HEK293 (cell line): ENCODE data around the gene CLTB.

Source experiments
- CTCF ChIA-PET: fragments of 350-600 bp; formaldehyde crosslinking; extraction: SDS; loops from one replicate; lab custom pipeline; 2021; ENCODE audit warnings: antibody characterized with exemption; lab: Yijun Ruan, JAX
- POLR2A ChIA-PET: fragments of 300-600 bp; formaldehyde crosslinking; extraction: SDS; loops from one replicate; lab custom pipeline; 2020; ENCODE audit warnings: antibody characterized with exemption, inconsistent platforms; lab: Yijun Ruan, JAX
- H3K27ac ChIP-seq: fragments of 200-500 bp; sonication (Bioruptor generic); 2 replicates; pipeline ENCODE4 v1.5.1; 2014; ENCODE audit warnings: low read depth, low read length, control low read depth, inconsistent platforms; ENCODE audit errors: extremely low read depth
- H3K36me3 ChIP-seq, 2 experiments: fragments of 200-500 bp in 1 of 2; sonication (Bioruptor generic) in 1 of 2; 1 replicate in 1 of 2; 2 replicates in 1 of 2; pipeline ENCODE4 v1.5.1; 2014 to 2017; ENCODE audit warnings: inconsistent platforms in 2 of 2, low read length in 2 of 2; ENCODE audit not compliant: control insufficient read depth in 2 of 2, insufficient read depth in 1 of 2
- H3K4me1 ChIP-seq: fragments of 200-500 bp; sonication (Bioruptor generic); 2 replicates; pipeline ENCODE4 v1.5.1; 2014; ENCODE audit warnings: mild to moderate bottlenecking, low read length, inconsistent platforms; ENCODE audit not compliant: control insufficient read depth, insufficient read depth
- H3K4me3 ChIP-seq: 2 replicates; pipeline ENCODE4 v1.5.1; 2011; ENCODE audit warnings: low read depth, mild to moderate bottlenecking, control low read depth, low read length, moderate library complexity
- H3K9me3 ChIP-seq: fragments of 200-500 bp; sonication (Bioruptor generic); 2 replicates; pipeline ENCODE4 v1.5.1; 2014; ENCODE audit warnings: low read depth, low read length, inconsistent platforms; ENCODE audit not compliant: control insufficient read depth, insufficient read depth
- AEBP2 ChIP-seq: fragments of 450-650 bp; formaldehyde crosslinking; IDR thresholded peaks from 2 replicates; pipeline ENCODE4 v1.5.1; 2016; ENCODE audit warnings: missing biosample characterization, missing genetic modification characterization, borderline replicate concordance
- EGR2 ChIP-seq: fragments of 450-650 bp; formaldehyde crosslinking; IDR thresholded peaks from 2 replicates; pipeline ENCODE4 v1.5.1; 2016; ENCODE audit warnings: low read depth, missing biosample characterization, missing genetic modification characterization
- SETDB1 ChIP-seq: IDR thresholded peaks from one replicate; pipeline ENCODE4 v1.6.1; 2017; ENCODE audit warnings: mild to moderate bottlenecking, low read length, moderate library complexity, mixed read lengths; ENCODE audit not compliant: insufficient read length
- SP7 ChIP-seq: fragments of 450-650 bp; formaldehyde crosslinking; IDR thresholded peaks from 2 replicates; pipeline ENCODE4 v1.5.1; 2016; ENCODE audit warnings: missing biosample characterization, missing genetic modification characterization
- ZBTB17 ChIP-seq: fragments of 450-650 bp; formaldehyde crosslinking; IDR thresholded peaks from 2 replicates; pipeline ENCODE4 v1.5.1; 2016; ENCODE audit warnings: missing biosample characterization, missing genetic modification characterization
- ZNF16 ChIP-seq: fragments of 450-650 bp; formaldehyde crosslinking; IDR thresholded peaks from 2 replicates; pipeline ENCODE4 v1.5.1; 2016; ENCODE audit warnings: low read depth, missing biosample characterization, missing genetic modification characterization
- ZNF174 ChIP-seq: fragments of 450-650 bp; formaldehyde crosslinking; IDR thresholded peaks from 2 replicates; pipeline ENCODE4 v1.5.0; 2017; ENCODE audit warnings: missing biosample characterization, mild to moderate bottlenecking, missing genetic modification characterization
- ZNF18 ChIP-seq: fragments of 450-650 bp; formaldehyde crosslinking; IDR thresholded peaks from 2 replicates; pipeline ENCODE4 v1.5.1; 2016; ENCODE audit warnings: missing biosample characterization, missing genetic modification characterization
- ZNF202 ChIP-seq: fragments of 450-650 bp; formaldehyde crosslinking; IDR thresholded peaks from 2 replicates; pipeline ENCODE4 v1.5.1; 2016; ENCODE audit warnings: missing biosample characterization, missing genetic modification characterization, borderline replicate concordance
- ZNF248 ChIP-seq: fragments of 450-650 bp; formaldehyde crosslinking; IDR thresholded peaks from 2 replicates; pipeline ENCODE4 v1.5.1; 2017; ENCODE audit warnings: missing biosample characterization, missing genetic modification characterization
- ZNF266 ChIP-seq: fragments of 450-650 bp; formaldehyde crosslinking; IDR thresholded peaks from 2 replicates; pipeline ENCODE4 v1.5.1; 2016; ENCODE audit warnings: missing biosample characterization, missing genetic modification characterization, low read depth
- ZNF366 ChIP-seq: fragments of 450-650 bp; formaldehyde crosslinking; conservative IDR thresholded peaks from 2 replicates; pipeline ENCODE4 v1.5.1; 2016; ENCODE audit warnings: missing biosample characterization, missing genetic modification characterization
- ZNF394 ChIP-seq: fragments of 450-650 bp; formaldehyde crosslinking; IDR thresholded peaks from 2 replicates; pipeline ENCODE4 v1.5.1; 2016; ENCODE audit warnings: missing biosample characterization, missing genetic modification characterization, mild to moderate bottlenecking, moderate library complexity, borderline replicate concordance
- ZNF433 ChIP-seq: fragments of 450-650 bp; formaldehyde crosslinking; IDR thresholded peaks from 2 replicates; pipeline ENCODE4 v1.5.1; 2016; ENCODE audit warnings: missing biosample characterization, missing genetic modification characterization, low read depth
- ZNF501 ChIP-seq: fragments of 450-650 bp; formaldehyde crosslinking; IDR thresholded peaks from 2 replicates; pipeline ENCODE4 v1.5.1; 2016; ENCODE audit warnings: missing biosample characterization, missing genetic modification characterization
- ZNF549 ChIP-seq: fragments of 450-650 bp; IDR thresholded peaks from 2 replicates; pipeline ENCODE4 v1.5.1; 2018; ENCODE audit warnings: missing biosample characterization, missing genetic modification characterization, mild to moderate bottlenecking, inconsistent platforms, moderate library complexity
- ZNF654 ChIP-seq: fragments of 450-650 bp; formaldehyde crosslinking; IDR thresholded peaks from 2 replicates; pipeline ENCODE4 v1.5.1; 2016; ENCODE audit warnings: low read depth, missing biosample characterization, missing genetic modification characterization
- ZNF670 ChIP-seq: fragments of 450-650 bp; formaldehyde crosslinking; IDR thresholded peaks from 2 replicates; pipeline ENCODE4 v1.5.1; 2016; ENCODE audit warnings: missing biosample characterization, missing genetic modification characterization, low read depth
- ZNF785 ChIP-seq: fragments of 450-650 bp; formaldehyde crosslinking; IDR thresholded peaks from 2 replicates; pipeline ENCODE4 v1.5.1; 2016; ENCODE audit warnings: missing biosample characterization, missing genetic modification characterization
- TF ChIP-seq, protein P1 (sequence below): fragments of 450-650 bp; formaldehyde crosslinking; IDR thresholded peaks from 2 replicates; pipeline ENCODE4 v1.5.1; 2017; ENCODE audit warnings: missing biosample characterization, missing genetic modification characterization
- TF ChIP-seq, protein P2 (sequence below): fragments of 450-650 bp; formaldehyde crosslinking; IDR thresholded peaks from 2 replicates; pipeline ENCODE4 v1.5.1; 2016; ENCODE audit warnings: missing biosample characterization, missing genetic modification characterization
- TF ChIP-seq, protein P3 (sequence below): fragments of 450-650 bp; formaldehyde crosslinking; IDR thresholded peaks from 2 replicates; pipeline ENCODE4 v1.5.1; 2016; ENCODE audit warnings: missing biosample characterization, missing genetic modification characterization, low read depth
- TF ChIP-seq, protein P4 (sequence below): fragments of 450-650 bp; IDR thresholded peaks from 2 replicates; pipeline ENCODE4 v1.5.1; 2018; ENCODE audit warnings: missing biosample characterization, mild to moderate bottlenecking, missing genetic modification characterization

Gene CLTB

DNA sequence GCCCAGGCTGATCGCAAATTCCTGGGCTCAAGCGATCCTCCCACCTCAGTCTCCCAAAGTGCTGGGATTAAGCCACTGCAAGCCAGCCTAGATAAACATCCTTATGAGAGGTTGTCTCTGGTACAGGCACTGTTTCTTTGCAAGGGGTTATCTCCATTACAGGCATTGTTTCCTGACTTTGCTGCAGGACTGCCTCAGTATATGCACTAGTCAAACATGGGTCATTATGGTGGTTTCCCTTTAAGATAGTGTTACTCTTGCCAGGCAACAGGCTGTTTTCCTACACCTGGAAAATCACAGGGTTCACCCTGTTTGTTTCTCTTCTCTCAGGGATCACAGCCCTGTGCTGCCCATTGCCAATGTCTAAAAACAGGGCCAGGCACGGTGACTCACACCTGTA, 7.8 kb upstream of the CLTB start:
- H3K9me3 ChIP-seq = no peaks in the 10 kb centered on the region
- ChIA-PET POLR2A (no interaction called here), CTCF (interaction anchor here (0.5 to 1.4 kb wide), 2 partner anchors 14 to 37 kb away, joined by 3 read pairs; no protein-coding TSS in a partner anchor)
- H3K27ac ChIP-seq = no peak overlapping the region
- H3K4me1 ChIP-seq = no peaks in the 10 kb centered on the region
- no peak for TF ChIP-seq ZNF549 (tag by site-specific recombination)
- H3K4me3 ChIP-seq = no peak overlapping the region
- no peaks in the 10 kb centered on the region for H3K36me3 ChIP-seq

DNA sequence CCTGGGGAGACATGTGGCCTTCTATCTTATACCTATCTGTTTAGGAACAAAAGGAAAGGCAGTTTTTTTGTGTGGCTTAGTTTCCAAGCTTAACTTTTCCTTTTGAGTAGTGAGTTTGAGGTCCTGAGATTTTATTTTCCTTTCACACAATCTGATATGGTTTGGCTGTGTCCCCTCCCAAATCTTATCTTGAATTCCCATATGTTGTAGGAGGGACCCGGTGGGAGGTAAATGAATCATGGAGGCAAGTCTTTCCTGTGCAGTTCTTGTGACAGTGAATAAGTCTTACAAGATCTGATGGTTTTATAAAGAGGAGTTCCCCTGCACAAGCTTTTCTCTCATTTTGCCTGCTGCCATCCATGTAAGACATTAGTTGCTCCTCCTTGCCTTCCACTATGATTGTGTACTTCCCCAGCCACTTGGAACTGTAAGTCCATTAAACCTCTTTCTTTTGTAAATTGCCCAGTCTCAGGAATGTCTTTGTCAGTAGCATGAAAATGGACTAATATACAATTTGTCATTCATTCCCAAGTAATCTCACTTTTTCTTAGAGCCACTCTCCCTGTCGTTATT, 4.7 kb upstream of the CLTB start:
- POLR2A ChIA-PET = no interaction called here
- no peak for TF ChIP-seq ZBTB17 (tag by site-specific recombination)
- TF ChIP-seq ZNF670 = no peak
- TF ChIP-seq SETDB1 = peak; percentile 68
- no peak for TF ChIP-seq ZNF654 (tag by site-specific recombination)
- no peak for TF ChIP-seq SP7
- TF ChIP-seq EGR2 (tag by site-specific recombination) = peak; percentile 19; the same call in 1 of the 2 replicates
- TF ChIP-seq, protein P1, sequence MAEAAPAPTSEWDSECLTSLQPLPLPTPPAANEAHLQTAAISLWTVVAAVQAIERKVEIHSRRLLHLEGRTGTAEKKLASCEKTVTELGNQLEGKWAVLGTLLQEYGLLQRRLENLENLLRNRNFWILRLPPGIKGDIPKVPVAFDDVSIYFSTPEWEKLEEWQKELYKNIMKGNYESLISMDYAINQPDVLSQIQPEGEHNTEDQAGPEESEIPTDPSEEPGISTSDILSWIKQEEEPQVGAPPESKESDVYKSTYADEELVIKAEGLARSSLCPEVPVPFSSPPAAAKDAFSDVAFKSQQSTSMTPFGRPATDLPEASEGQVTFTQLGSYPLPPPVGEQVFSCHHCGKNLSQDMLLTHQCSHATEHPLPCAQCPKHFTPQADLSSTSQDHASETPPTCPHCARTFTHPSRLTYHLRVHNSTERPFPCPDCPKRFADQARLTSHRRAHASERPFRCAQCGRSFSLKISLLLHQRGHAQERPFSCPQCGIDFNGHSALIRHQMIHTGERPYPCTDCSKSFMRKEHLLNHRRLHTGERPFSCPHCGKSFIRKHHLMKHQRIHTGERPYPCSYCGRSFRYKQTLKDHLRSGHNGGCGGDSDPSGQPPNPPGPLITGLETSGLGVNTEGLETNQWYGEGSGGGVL = no peak
- no peak for TF ChIP-seq ZNF394
- TF ChIP-seq ZNF16 (tag by site-specific recombination) = no peak
- no peak for TF ChIP-seq ZNF18 (tag by site-specific recombination)
- no peaks in the 10 kb centered on the region for H3K9me3 ChIP-seq
- H3K36me3 ChIP-seq = no peaks in the 10 kb centered on the region
- no peaks in the 10 kb centered on the region for H3K4me1 ChIP-seq
- CTCF ChIA-PET = interaction anchor here (1.2 to 1.3 kb wide), 2 partner anchors 10 to 27 kb away, joined by 3 read pairs; no protein-coding TSS in a partner anchor
- H3K4me3 ChIP-seq = no peak overlapping the region
- no peak overlapping the region for H3K27ac ChIP-seq

DNA sequence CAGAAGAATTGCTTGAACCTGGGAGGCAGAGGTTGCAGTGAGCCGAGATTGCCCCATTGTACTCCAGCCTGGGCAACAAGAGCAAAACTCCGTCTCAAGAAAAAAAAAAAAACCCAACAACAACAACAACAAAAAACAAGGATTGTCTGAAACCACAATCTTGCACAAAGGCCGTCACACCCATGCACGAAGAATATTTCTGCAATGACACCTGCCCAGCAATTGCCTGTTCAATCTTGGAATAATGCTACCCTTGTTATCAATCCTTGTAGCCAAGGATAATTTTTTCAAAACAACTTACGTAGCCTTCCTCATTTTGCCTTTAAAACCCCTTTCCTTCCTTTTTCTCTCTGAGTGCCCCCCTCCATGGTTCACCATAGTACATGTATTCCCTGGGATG, 3.7 kb upstream of the CLTB start:
- no peaks in the 10 kb centered on the region for H3K9me3 ChIP-seq
- POLR2A ChIA-PET = no interaction called here
- CTCF ChIA-PET = interaction anchor here (1.2 to 1.3 kb wide), 2 partner anchors 11 to 28 kb away, joined by 3 read pairs; no protein-coding TSS in a partner anchor
- H3K4me3 ChIP-seq = no peak overlapping the region
- H3K36me3 ChIP-seq = no peaks in the 10 kb centered on the region
- no peak overlapping the region for H3K27ac ChIP-seq
- no peaks in the 10 kb centered on the region for H3K4me1 ChIP-seq
- TF ChIP-seq ZNF248 (tag by site-specific recombination) (no peak), AEBP2 (tag by site-specific recombination) (no peak), ZNF202 (tag by site-specific recombination) (no peak), ZNF785 (tag by site-specific recombination) (no peak), ZNF501 (tag by site-specific recombination) (no peak), ZNF433 (tag by site-specific recombination) (no peak), ZNF366 (tag by site-specific recombination) (no peak), ZNF174 (tag by site-specific recombination) (no peak), ZNF266 (tag by site-specific recombination) (no peak)
- TF ChIP-seq, protein P2, sequence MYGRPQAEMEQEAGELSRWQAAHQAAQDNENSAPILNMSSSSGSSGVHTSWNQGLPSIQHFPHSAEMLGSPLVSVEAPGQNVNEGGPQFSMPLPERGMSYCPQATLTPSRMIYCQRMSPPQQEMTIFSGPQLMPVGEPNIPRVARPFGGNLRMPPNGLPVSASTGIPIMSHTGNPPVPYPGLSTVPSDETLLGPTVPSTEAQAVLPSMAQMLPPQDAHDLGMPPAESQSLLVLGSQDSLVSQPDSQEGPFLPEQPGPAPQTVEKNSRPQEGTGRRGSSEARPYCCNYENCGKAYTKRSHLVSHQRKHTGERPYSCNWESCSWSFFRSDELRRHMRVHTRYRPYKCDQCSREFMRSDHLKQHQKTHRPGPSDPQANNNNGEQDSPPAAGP (tag by site-specific recombination) = no peak
- TF ChIP-seq, protein P3, sequence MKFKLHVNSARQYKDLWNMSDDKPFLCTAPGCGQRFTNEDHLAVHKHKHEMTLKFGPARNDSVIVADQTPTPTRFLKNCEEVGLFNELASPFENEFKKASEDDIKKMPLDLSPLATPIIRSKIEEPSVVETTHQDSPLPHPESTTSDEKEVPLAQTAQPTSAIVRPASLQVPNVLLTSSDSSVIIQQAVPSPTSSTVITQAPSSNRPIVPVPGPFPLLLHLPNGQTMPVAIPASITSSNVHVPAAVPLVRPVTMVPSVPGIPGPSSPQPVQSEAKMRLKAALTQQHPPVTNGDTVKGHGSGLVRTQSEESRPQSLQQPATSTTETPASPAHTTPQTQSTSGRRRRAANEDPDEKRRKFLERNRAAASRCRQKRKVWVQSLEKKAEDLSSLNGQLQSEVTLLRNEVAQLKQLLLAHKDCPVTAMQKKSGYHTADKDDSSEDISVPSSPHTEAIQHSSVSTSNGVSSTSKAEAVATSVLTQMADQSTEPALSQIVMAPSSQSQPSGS (tag by site-specific recombination) = no peak
- TF ChIP-seq, protein P4, sequence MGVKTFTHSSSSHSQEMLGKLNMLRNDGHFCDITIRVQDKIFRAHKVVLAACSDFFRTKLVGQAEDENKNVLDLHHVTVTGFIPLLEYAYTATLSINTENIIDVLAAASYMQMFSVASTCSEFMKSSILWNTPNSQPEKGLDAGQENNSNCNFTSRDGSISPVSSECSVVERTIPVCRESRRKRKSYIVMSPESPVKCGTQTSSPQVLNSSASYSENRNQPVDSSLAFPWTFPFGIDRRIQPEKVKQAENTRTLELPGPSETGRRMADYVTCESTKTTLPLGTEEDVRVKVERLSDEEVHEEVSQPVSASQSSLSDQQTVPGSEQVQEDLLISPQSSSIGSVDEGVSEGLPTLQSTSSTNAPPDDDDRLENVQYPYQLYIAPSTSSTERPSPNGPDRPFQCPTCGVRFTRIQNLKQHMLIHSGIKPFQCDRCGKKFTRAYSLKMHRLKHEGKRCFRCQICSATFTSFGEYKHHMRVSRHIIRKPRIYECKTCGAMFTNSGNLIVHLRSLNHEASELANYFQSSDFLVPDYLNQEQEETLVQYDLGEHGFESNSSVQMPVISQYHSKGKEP (tag by site-specific recombination) = no peak
